Tibial nerve (tissue), 4 donors: ENCODE measurements around the gene DDX47. TPM values are rescaled to one million over a fixed set of nuclear protein-coding genes. Genes with fewer than 3 reads are reported as not detected.
"Not testable (repeated sequence)": the region's sequence is repeated elsewhere in the genome, so short reads cannot be mapped to it uniquely, and the experiment has no call there.

Experiments
- DNase-seq, 2 donors: peaks; one replicate each; pipeline ENCODE4 v3.0.0-alpha.2; 2019; ENCODE audit warnings: low spot score in 2 of 2
- H3K27ac ChIP-seq, 4 donors: fragments of 200-600 bp; sonication (generic) in 3 of 4; one replicate each; pipeline ENCODE4 v1.5.1; 2017 to 2019; ENCODE audit warnings: mild to moderate bottlenecking in 1 of 4
- H3K27me3 ChIP-seq, 2 donors: fragments of 200-600 bp; sonication (generic) in 1 of 2; one replicate each; pipeline versions ENCODE4 v1.5.1 to v1.6.0; 2017 to 2019
- H3K36me3 ChIP-seq, 3 donors: fragments of 200-600 bp; sonication (generic); one replicate each; pipeline ENCODE4 v1.5.1; 2018 to 2019
- H3K4me1 ChIP-seq, 4 donors: fragments of 200-600 bp; sonication (generic) in 3 of 4; one replicate each; pipeline ENCODE4 v1.5.1; 2017 to 2019
- H3K4me3 ChIP-seq, 4 donors: fragments of 200-600 bp; sonication (generic) in 3 of 4; one replicate each; pipeline ENCODE4 v1.5.1; 2017 to 2019; ENCODE audit warnings: mild to moderate bottlenecking in 1 of 4, moderate library complexity in 1 of 4
- H3K9me3 ChIP-seq, 4 donors: fragments of 200-600 bp; sonication (generic) in 3 of 4; one replicate each; pipeline ENCODE4 v1.5.1; 2017 to 2019
- CTCF ChIP-seq, 5 experiments: fragments of 200-600 bp in 3 of 5; fragments of 450-650 bp in 2 of 5; sonication (generic) in 3 of 5; IDR thresholded peaks; one replicate each; pipeline ENCODE4 v1.5.1; 2016 to 2019; ENCODE audit warnings: antibody characterized with exemption in 5 of 5, mild to moderate bottlenecking in 3 of 5, moderate library complexity in 2 of 5
- EP300 ChIP-seq, 2 donors: sonication (generic); formaldehyde crosslinking; IDR thresholded peaks; one replicate each; pipeline ENCODE4 v1.6.1; 2017; ENCODE audit warnings: antibody characterized with exemption in 2 of 2, mild to moderate bottlenecking in 1 of 2
- POLR2A ChIP-seq, 2 donors: fragments of 450-650 bp; IDR thresholded peaks; one replicate each; pipeline ENCODE4 v1.6.1; 2017; ENCODE audit warnings: antibody characterized with exemption in 2 of 2, mild to moderate bottlenecking in 2 of 2, moderate library complexity in 2 of 2
- whole genome bisulfite sequencing, 2 donors: methylation state at CpG; one replicate each; pipeline ENCODE4 v1.1.5; 2018; 5-methylcytosine and 5-hydroxymethylcytosine counted together
- total RNA-seq, 4 donors: library from RNA; depleted of rRNA; stranded (reverse); fragments of >200 nt; gene quantifications; one replicate each; pipeline ENCODE4 v1.1.0, GENCODE V29; 2016

DDX47 gene
- total RNA-seq, 4 donors from 2014 or later = 39.4 to 50.0 (median 47.8) TPM

- no peaks in the 10 kb centered on the region for H3K9me3 ChIP-seq
- DNase-seq = no peak
- no peak overlapping the region for H3K27ac ChIP-seq
- WGBS, 2 donors = 83 to 84% methylated on average over 9 of the region's 9 CpGs
- H3K4me1 ChIP-seq = peaks cover 0 to 9% (median 4%) of the 10 kb centered on the region in 4 donors
- no peaks in the 10 kb centered on the region for H3K36me3 ChIP-seq
- no peak overlapping the region for H3K4me3 ChIP-seq
- TF ChIP-seq EP300 (IDR thresholded peaks at IDR 0.05) = no peak
- TF ChIP-seq CTCF (IDR thresholded peaks at IDR 0.05) = no peak
- TF ChIP-seq POLR2A (IDR thresholded peaks at IDR 0.05) = no peak
- H3K27me3 ChIP-seq = no peaks in the 10 kb centered on the region
Observed at GRCh38 chr12:12800406-12801180, 12.6 kb upstream of the DDX47 start.

GRCh38 chr12:12801656-12802055 lies 11.5 kb upstream of the DDX47 start:
- not testable (repeated sequence) for H3K4me3 ChIP-seq, H3K4me1 ChIP-seq, H3K27ac ChIP-seq, H3K36me3 ChIP-seq, H3K9me3 ChIP-seq, DNase-seq, H3K27me3 ChIP-seq
- 71 to 76% methylated on average over 3 to 4 of the region's 4 CpGs for WGBS, 2 donors

GRCh38 chr12:12803186-12803585 lies 10.0 kb upstream of the DDX47 start:
- WGBS, 2 donors = 71 to 77% methylated on average over 2 of the region's 2 CpGs
- peaks cover 0 to 18% (median 9%) of the 10 kb centered on the region in 4 donors for H3K4me1 ChIP-seq
- peak in 1 of 2 donors; percentile 61 for TF ChIP-seq EP300 (IDR thresholded peaks at IDR 0.05)
- no peak for TF ChIP-seq CTCF (IDR thresholded peaks at IDR 0.05)
- no peaks in the 10 kb centered on the region for H3K27me3 ChIP-seq
- H3K9me3 ChIP-seq = no peaks in the 10 kb centered on the region
- H3K36me3 ChIP-seq = no peaks in the 10 kb centered on the region
- no peak overlapping the region for H3K27ac ChIP-seq
- DNase-seq = peak in 1 of 2 donors; percentile 44
- no peak overlapping the region for H3K4me3 ChIP-seq

GRCh38 chr12:12804011-12804410 lies 9.1 kb upstream of the DDX47 start:
- Histone ChIP-seq H3K4me1 (peaks cover 0 to 27% (median 15%) of the 10 kb centered on the region in 4 donors), H3K36me3 (no peaks in the 10 kb centered on the region), H3K4me3 (no peak overlapping the region), H3K9me3 (no peaks in the 10 kb centered on the region), H3K27me3 (no peaks in the 10 kb centered on the region), H3K27ac (peak overlapping the region in 1 of 4 donors; percentile 3)
- TF ChIP-seq CTCF (IDR thresholded peaks at IDR 0.05) = no peak
- no peak for TF ChIP-seq POLR2A (IDR thresholded peaks at IDR 0.05)
- TF ChIP-seq EP300 (IDR thresholded peaks at IDR 0.05) = no peak
- 82 to 90% methylated on average over 6 of the region's 6 CpGs for WGBS, 2 donors
- DNase-seq = no peak

- no peak overlapping the region for H3K4me3 ChIP-seq
- 63 to 72% methylated on average over 6 of the region's 6 CpGs for WGBS, 2 donors
- H3K36me3 ChIP-seq = no peaks in the 10 kb centered on the region
- peaks cover 0 to 29% (median 15%) of the 10 kb centered on the region in 4 donors for H3K4me1 ChIP-seq
- no peaks in the 10 kb centered on the region for H3K9me3 ChIP-seq
- H3K27me3 ChIP-seq = no peaks in the 10 kb centered on the region
- DNase-seq = no peak
- TF ChIP-seq EP300 (IDR thresholded peaks at IDR 0.05) (no peak), CTCF (IDR thresholded peaks at IDR 0.05) (no peak), POLR2A (IDR thresholded peaks at IDR 0.05) (no peak)
- H3K27ac ChIP-seq = no peak overlapping the region
Observed at GRCh38 chr12:12804432-12804886, 8.7 kb upstream of the DDX47 start.
